Measurements from ENCODE around the gene MPZL1.
"Not testable (repeated sequence)": the region's sequence is repeated elsewhere in the genome, so short reads cannot be mapped to it uniquely, and the experiment has no call there.

MPZL1 gene

GRCh38 chr1:167795810-167796740, 74.3 kb downstream of the MPZL1 start:
- no peaks in the 10 kb centered on the region for H3K36me3 ChIP-seq (ENCODE audit: control insufficient read depth, insufficient read depth, low read length)
- no peak overlapping the region for H3K9ac ChIP-seq (ENCODE audit: low read length)
- H3K27me3 ChIP-seq (ENCODE audit: control insufficient read depth, insufficient read depth, low read length) = no peaks in the 10 kb centered on the region
- no peaks in the 10 kb centered on the region for H3K9me3 ChIP-seq (ENCODE audit: control insufficient read depth, low read length)
- no peaks in the 10 kb centered on the region for H3K4me1 ChIP-seq (ENCODE audit: control insufficient read depth, insufficient read depth, low read length)
- no peak overlapping the region for H3K4me3 ChIP-seq (ENCODE audit: low read length)

- Histone ChIP-seq H3K4me1 (ENCODE audit: control insufficient read depth, insufficient read depth, low read length) (no peaks in the 10 kb centered on the region), H3K27me3 (ENCODE audit: control insufficient read depth, insufficient read depth, low read length) (no peaks in the 10 kb centered on the region), H3K9ac (ENCODE audit: low read length) (no peak overlapping the region), H3K4me3 (ENCODE audit: low read length) (no peak overlapping the region), H3K9me3 (ENCODE audit: control insufficient read depth, low read length) (no peaks in the 10 kb centered on the region), H3K36me3 (ENCODE audit: control insufficient read depth, insufficient read depth, low read length) (no peaks in the 10 kb centered on the region)
These were observed 75.2 kb downstream of the MPZL1 start for GRCh38 chr1:167797015-167797414.

GRCh38 chr1:167798952-167799351, 77.2 kb downstream of the MPZL1 start:
- Histone ChIP-seq H3K4me3 (ENCODE audit: low read length) (no peak overlapping the region), H3K27me3 (ENCODE audit: control insufficient read depth, insufficient read depth, low read length) (no peaks in the 10 kb centered on the region), H3K4me1 (ENCODE audit: control insufficient read depth, insufficient read depth, low read length) (peaks cover 7% of the 10 kb centered on the region), H3K9ac (ENCODE audit: low read length) (no peak overlapping the region), H3K36me3 (ENCODE audit: control insufficient read depth, insufficient read depth, low read length) (no peaks in the 10 kb centered on the region), H3K9me3 (ENCODE audit: control insufficient read depth, low read length) (no peaks in the 10 kb centered on the region)

DNA sequence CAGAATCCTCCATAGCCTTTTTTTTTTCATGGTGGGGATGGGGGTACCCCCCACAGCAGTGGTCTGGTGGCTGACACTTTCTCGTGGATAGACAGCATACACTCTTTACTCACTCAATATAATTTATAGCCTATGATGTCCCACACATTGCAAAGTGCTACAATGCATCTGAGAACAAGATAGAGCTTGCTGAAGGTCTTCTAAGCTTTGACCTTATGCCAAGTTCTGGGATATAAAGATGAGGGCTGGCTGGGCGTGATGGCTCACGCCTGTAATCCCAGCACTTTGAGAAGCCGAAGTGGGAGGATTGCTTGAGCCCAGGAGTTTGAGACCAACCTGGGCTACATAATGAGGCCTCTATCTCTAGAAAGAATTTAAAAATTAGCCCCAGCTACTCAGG, 78.0 kb downstream of the MPZL1 start:
- H3K4me3 ChIP-seq (ENCODE audit: low read length) = no peak overlapping the region
- H3K9me3 ChIP-seq (ENCODE audit: control insufficient read depth, low read length) = no peaks in the 10 kb centered on the region
- no peak overlapping the region for H3K9ac ChIP-seq (ENCODE audit: low read length)
- no peaks in the 10 kb centered on the region for H3K27me3 ChIP-seq (ENCODE audit: control insufficient read depth, insufficient read depth, low read length)
- peaks cover 7% of the 10 kb centered on the region for H3K4me1 ChIP-seq (ENCODE audit: control insufficient read depth, insufficient read depth, low read length)
- H3K36me3 ChIP-seq (ENCODE audit: control insufficient read depth, insufficient read depth, low read length) = no peaks in the 10 kb centered on the region

DNA sequence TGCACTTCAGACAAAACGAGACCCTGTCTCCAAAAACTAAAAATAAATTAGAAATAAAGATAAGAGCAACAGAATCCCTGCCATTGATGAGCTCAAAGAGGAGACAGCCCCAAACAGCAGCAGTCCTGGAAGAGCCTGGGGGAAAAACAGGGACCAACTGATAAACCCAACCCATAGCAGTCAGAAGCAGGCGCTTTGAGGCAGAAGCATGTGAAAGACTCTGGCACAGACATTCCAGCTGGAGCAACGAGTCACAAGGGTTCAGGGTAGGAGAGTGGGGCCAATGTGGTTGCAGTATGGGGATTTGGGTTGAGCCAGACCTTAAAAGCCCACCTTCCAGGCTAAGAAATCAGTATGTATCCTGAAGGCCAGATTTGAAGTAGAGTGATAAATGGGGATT, 78.5 kb downstream of the MPZL1 start:
- H3K4me3 ChIP-seq (ENCODE audit: low read length) = no peak overlapping the region
- peaks cover 7% of the 10 kb centered on the region for H3K4me1 ChIP-seq (ENCODE audit: control insufficient read depth, insufficient read depth, low read length)
- no peaks in the 10 kb centered on the region for H3K9me3 ChIP-seq (ENCODE audit: control insufficient read depth, low read length)
- H3K27me3 ChIP-seq (ENCODE audit: control insufficient read depth, insufficient read depth, low read length) = no peaks in the 10 kb centered on the region
- H3K36me3 ChIP-seq (ENCODE audit: control insufficient read depth, insufficient read depth, low read length) = no peaks in the 10 kb centered on the region
- H3K9ac ChIP-seq (ENCODE audit: low read length) = no peak overlapping the region

- Histone ChIP-seq H3K27me3 (ENCODE audit: control insufficient read depth, insufficient read depth, low read length) (no peaks in the 10 kb centered on the region), H3K9ac (ENCODE audit: low read length) (no peak overlapping the region), H3K36me3 (ENCODE audit: control insufficient read depth, insufficient read depth, low read length) (no peaks in the 10 kb centered on the region), H3K9me3 (ENCODE audit: control insufficient read depth, low read length) (no peaks in the 10 kb centered on the region), H3K4me3 (ENCODE audit: low read length) (no peak overlapping the region), H3K4me1 (ENCODE audit: control insufficient read depth, insufficient read depth, low read length) (peaks cover 7% of the 10 kb centered on the region)
These were observed 80.5 kb downstream of the MPZL1 start for GRCh38 chr1:167802235-167802634.

DNA sequence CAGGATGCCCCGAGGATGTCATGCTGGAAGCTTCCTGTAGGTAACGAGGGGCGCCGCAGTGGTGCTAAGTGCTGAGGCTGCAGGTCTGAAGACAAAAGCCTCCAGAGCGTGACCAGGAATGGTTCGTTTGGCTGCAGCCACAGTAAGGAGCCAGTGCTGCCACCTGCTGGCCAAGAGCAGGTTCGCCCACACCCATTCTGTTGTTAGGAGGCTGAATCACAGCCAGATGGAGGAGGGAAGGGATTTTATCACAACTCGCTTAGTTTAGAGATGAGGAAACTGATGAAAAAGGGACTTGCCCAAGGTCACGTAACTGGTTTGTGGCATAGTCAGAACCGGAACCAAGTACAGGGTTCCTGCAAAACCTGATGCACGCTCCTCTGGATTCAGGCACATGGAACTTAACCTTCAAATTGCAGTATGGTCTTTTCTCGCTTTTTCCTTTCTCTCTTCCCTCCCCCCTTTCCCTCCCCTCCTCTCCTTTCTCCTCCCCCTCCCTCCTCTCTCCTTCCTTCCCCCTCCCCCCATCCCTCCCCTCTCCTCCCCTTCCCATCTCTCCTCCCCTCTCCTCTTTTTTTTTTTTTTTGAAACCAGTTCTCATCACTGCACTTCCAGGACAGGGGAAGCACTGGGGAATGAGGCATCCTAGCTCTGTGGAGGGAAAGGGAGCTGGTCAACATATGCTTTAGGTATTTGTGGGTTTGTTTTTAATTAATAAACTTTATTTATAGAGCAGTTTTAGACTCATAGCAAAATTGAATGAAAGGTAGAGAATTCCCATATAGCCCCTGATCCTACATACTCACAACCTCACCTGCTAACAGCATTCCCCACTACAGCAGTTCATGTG, 81.8 kb downstream of the MPZL1 start:
- Histone ChIP-seq H3K9me3 (ENCODE audit: control insufficient read depth, low read length) (no peaks in the 10 kb centered on the region), H3K4me3 (ENCODE audit: low read length) (no peak overlapping the region), H3K27me3 (ENCODE audit: control insufficient read depth, insufficient read depth, low read length) (no peaks in the 10 kb centered on the region), H3K4me1 (ENCODE audit: control insufficient read depth, insufficient read depth, low read length) (peaks cover 7% of the 10 kb centered on the region), H3K9ac (ENCODE audit: low read length) (no peak overlapping the region), H3K36me3 (ENCODE audit: control insufficient read depth, insufficient read depth, low read length) (no peaks in the 10 kb centered on the region)

DNA sequence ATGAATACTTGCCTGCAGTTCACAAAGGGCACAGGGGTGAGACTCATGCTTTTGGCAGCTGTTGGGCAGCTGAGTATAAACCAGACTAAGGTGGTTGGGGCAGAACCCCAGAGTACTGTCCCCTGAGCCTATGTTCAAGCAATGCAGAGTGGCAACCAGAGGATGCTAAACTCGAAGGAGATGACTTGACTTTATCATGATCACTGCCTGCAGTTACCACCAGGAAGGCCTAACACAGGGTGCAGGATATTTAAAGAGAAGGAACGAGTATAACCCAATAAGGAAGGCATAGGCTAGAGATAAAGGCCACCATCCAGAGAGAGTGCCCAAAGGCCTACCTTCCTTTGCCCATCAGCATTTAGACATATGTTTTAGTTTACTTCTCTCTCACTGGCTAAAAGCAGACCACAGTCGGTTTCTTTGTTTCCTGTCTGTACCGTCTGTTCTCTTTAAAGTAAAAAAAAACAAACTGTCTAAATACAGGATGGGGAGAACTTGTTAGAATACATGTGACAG, 83.3 kb downstream of the MPZL1 start:
- Histone ChIP-seq H3K4me3 (ENCODE audit: low read length) (no peak overlapping the region), H3K9ac (ENCODE audit: low read length) (no peak overlapping the region), H3K27me3 (ENCODE audit: control insufficient read depth, insufficient read depth, low read length) (no peaks in the 10 kb centered on the region), H3K4me1 (ENCODE audit: control insufficient read depth, insufficient read depth, low read length) (peaks cover 7% of the 10 kb centered on the region), H3K36me3 (ENCODE audit: control insufficient read depth, insufficient read depth, low read length) (no peaks in the 10 kb centered on the region), H3K9me3 (ENCODE audit: control insufficient read depth, low read length) (no peaks in the 10 kb centered on the region)

DNA sequence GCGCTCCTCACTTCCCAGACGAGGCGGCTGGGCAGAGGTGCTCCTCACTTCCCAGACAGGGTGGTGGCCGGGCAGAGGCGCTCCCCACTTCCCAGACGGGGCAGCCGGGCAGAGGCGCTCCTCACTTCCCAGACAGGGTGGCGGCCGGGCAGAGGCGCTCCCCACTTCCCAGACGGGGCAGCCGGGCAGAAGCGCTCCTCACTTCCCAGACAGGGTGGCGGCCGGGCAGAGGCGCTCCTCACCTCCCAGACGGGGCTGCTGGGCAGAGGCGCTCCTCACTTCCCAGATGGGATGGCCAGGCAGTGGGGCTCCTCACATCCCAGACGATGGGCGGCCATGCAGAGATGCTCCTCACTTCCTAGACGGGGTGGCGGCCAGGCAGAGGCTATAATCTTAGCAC, 84.5 kb downstream of the MPZL1 start:
- H3K9ac ChIP-seq (ENCODE audit: low read length); H3K36me3 ChIP-seq (ENCODE audit: control insufficient read depth, insufficient read depth, low read length); H3K4me3 ChIP-seq (ENCODE audit: low read length); H3K4me1 ChIP-seq (ENCODE audit: control insufficient read depth, insufficient read depth, low read length); H3K27me3 ChIP-seq (ENCODE audit: control insufficient read depth, insufficient read depth, low read length); H3K9me3 ChIP-seq (ENCODE audit: control insufficient read depth, low read length): not testable (repeated sequence)

- not testable (repeated sequence) for H3K9ac ChIP-seq (ENCODE audit: low read length); H3K4me3 ChIP-seq (ENCODE audit: low read length); H3K36me3 ChIP-seq (ENCODE audit: control insufficient read depth, insufficient read depth, low read length)
These were observed 84.9 kb downstream of the MPZL1 start for GRCh38 chr1:167806676-167807075.

DNA sequence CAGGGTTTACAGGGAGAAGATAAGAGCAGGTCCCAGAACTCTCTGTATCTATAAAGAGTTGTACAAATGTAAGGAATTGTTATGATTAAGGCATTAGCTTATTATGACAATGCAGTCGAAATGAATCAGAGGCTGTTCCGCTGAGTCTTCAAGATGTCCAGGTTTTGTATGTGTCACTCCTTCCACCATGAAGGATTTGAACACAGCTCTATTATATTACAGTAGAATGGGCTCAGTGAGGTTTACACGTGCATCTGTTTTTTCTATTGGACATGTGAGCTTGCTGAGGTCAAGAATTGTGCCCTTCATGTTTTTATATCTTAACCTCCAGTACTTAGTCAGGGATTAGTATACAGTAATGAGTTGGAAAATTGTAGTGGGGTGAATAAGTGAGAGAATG, 86.3 kb downstream of the MPZL1 start:
- peaks cover 6% of the 10 kb centered on the region for H3K4me1 ChIP-seq (ENCODE audit: control insufficient read depth, insufficient read depth, low read length)
- H3K9me3 ChIP-seq (ENCODE audit: control insufficient read depth, low read length) = no peaks in the 10 kb centered on the region
- H3K9ac ChIP-seq (ENCODE audit: low read length) = no peak overlapping the region
- no peak overlapping the region for H3K4me3 ChIP-seq (ENCODE audit: low read length)
- H3K27me3 ChIP-seq (ENCODE audit: control insufficient read depth, insufficient read depth, low read length) = no peaks in the 10 kb centered on the region
- no peaks in the 10 kb centered on the region for H3K36me3 ChIP-seq (ENCODE audit: control insufficient read depth, insufficient read depth, low read length)

More at GRCh38 chr1:167806676-167807075, 84.9 kb downstream of the MPZL1 start:
- H3K9me3 ChIP-seq (ENCODE audit: control insufficient read depth, low read length); H3K27me3 ChIP-seq (ENCODE audit: control insufficient read depth, insufficient read depth, low read length); H3K4me1 ChIP-seq (ENCODE audit: control insufficient read depth, insufficient read depth, low read length): not testable (repeated sequence)

- Histone ChIP-seq H3K9me3 (ENCODE audit: control insufficient read depth, low read length) (no peaks in the 10 kb centered on the region), H3K27me3 (ENCODE audit: control insufficient read depth, insufficient read depth, low read length) (no peaks in the 10 kb centered on the region), H3K9ac (ENCODE audit: low read length) (no peak overlapping the region), H3K36me3 (ENCODE audit: control insufficient read depth, insufficient read depth, low read length) (no peaks in the 10 kb centered on the region), H3K4me3 (ENCODE audit: low read length) (no peak overlapping the region), H3K4me1 (ENCODE audit: control insufficient read depth, insufficient read depth, low read length) (peaks cover under 1% of the 10 kb centered on the region)
These were observed 86.9 kb downstream of the MPZL1 start for GRCh38 chr1:167808690-167809089.
